HepG2 (cell line): ENCODE measurements around the gene SNN. TPM values are rescaled to one million over a fixed set of nuclear protein-coding genes. Genes with fewer than 3 reads are reported as not detected.

ENCODE experiments used
- ATF6 ChIP-seq: sonication (generic); formaldehyde crosslinking; conservative IDR thresholded peaks from 2 replicates; pipeline ENCODE4 v1.4.0; 2020; ENCODE audit warnings: missing genetic modification reagents
- HNF1A ChIP-seq, 2 experiments: sonication (generic) in 1 of 2; formaldehyde crosslinking in 1 of 2; IDR thresholded peaks; 2 replicates each; pipeline versions ENCODE4 v1.4.0 to v1.6.1; 2016 to 2020; ENCODE audit warnings: borderline replicate concordance in 1 of 2, low read depth in 1 of 2, mild to moderate bottlenecking in 1 of 2, missing genetic modification reagents in 1 of 2
- ISX ChIP-seq: sonication (generic); formaldehyde crosslinking; conservative IDR thresholded peaks from 2 replicates; pipeline ENCODE4 v1.5.0; 2020; ENCODE audit warnings: missing genetic modification reagents
- MED1 ChIP-seq: sonication (generic); formaldehyde crosslinking; IDR thresholded peaks from 2 replicates; pipeline ENCODE4 v1.4.0; 2020; ENCODE audit warnings: missing genetic modification reagents
- MXD3 ChIP-seq: IDR thresholded peaks from 2 replicates; pipeline ENCODE4 v1.6.1; 2016; ENCODE audit warnings: mild to moderate bottlenecking, missing biosample characterization, missing genetic modification reagents
- NFE2L2 ChIP-seq: fragments of 150-350 bp; IDR thresholded peaks from 2 replicates; pipeline ENCODE4 v1.6.1; 2014; ENCODE audit warnings: low read length
- NR3C1 ChIP-seq: sonication (generic); formaldehyde crosslinking; IDR thresholded peaks from 2 replicates; pipeline ENCODE4 v1.4.0; 2020; ENCODE audit warnings: missing genetic modification reagents
- PRDM4 ChIP-seq: sonication (generic); formaldehyde crosslinking; IDR thresholded peaks from 2 replicates; pipeline ENCODE4 v1.9.0; 2021; ENCODE audit warnings: missing genetic modification reagents, borderline replicate concordance
- STAT6 ChIP-seq: sonication (generic); formaldehyde crosslinking; IDR thresholded peaks from 2 replicates; pipeline ENCODE4 v1.4.0; 2020; ENCODE audit warnings: missing genetic modification reagents, mild to moderate bottlenecking, borderline replicate concordance
- TRIM24 ChIP-seq: sonication (generic); formaldehyde crosslinking; IDR thresholded peaks from 2 replicates; pipeline ENCODE4 v1.8.0; 2022; ENCODE audit warnings: mild to moderate bottlenecking, missing genetic modification reagents
- ZFP36L1 ChIP-seq: sonication (generic); formaldehyde crosslinking; IDR thresholded peaks from 2 replicates; pipeline ENCODE4 v1.8.0; 2022; ENCODE audit warnings: mild to moderate bottlenecking, missing genetic modification reagents, moderate library complexity
- ZFP91 ChIP-seq: sonication (generic); formaldehyde crosslinking; IDR thresholded peaks from 2 replicates; pipeline ENCODE4 v1.9.0; 2022; ENCODE audit warnings: missing genetic modification reagents, mild to moderate bottlenecking, borderline replicate concordance
- ZNF550 ChIP-seq: sonication (generic); formaldehyde crosslinking; IDR thresholded peaks from 2 replicates; pipeline ENCODE4 v1.4.0; 2020; ENCODE audit warnings: mild to moderate bottlenecking, missing genetic modification reagents, borderline replicate concordance
- ZNF780A ChIP-seq: sonication (generic); formaldehyde crosslinking; IDR thresholded peaks from 2 replicates; pipeline ENCODE4 v1.8.0; 2022; ENCODE audit warnings: mild to moderate bottlenecking, missing genetic modification reagents, moderate library complexity
- polyA plus RNA-seq, 8 experiments: library from polyadenylated mRNA; depleted of rRNA in 3 of 8; stranded (reverse) in 7 of 8; unstranded in 1 of 8; fragments of >200 nt; fragmentation: Illumina TruSeq in 4 of 8; extraction: Trizol in 4 of 8; gene quantifications; 2 replicates each; pipeline versions ENCODE4 v1.2.1 to v1.2.3, GENCODE V29; 2011 to 2016; ENCODE audit warnings: low read depth in 4 of 8, missing spikeins in 1 of 8, mixed read lengths in 1 of 8; ENCODE audit not compliant: insufficient read depth in 1 of 8
- total RNA-seq, 5 experiments: library from RNA; depleted of rRNA; stranded (reverse); fragments of >200 nt; fragmentation: Illumina TruSeq; extraction: Trizol; gene quantifications; 2 replicates each; pipeline ENCODE4 v1.2.3, GENCODE V29; 2016; ENCODE audit warnings: low read depth in 1 of 5

SNN gene
- total and polyA plus RNA-seq, 2 of the 13 experiments (the other 11 are each of a cell fraction or from before 2014, with no cell fraction given) = 5.2 to 8.4 TPM

GRCh38 chr16:11632455-11632939, 35.8 kb upstream of the SNN start (continued):
- TF ChIP-seq HNF1A (IDR thresholded peaks at IDR 0.05; ENCODE audit: low read depth) = no peak
- TF ChIP-seq HNF1A (CRISPR knock-in tag; IDR thresholded peaks at IDR 0.05; ENCODE audit: borderline replicate concordance) = no peak
- TF ChIP-seq ISX (CRISPR knock-in tag) = no peak
- no peak for TF ChIP-seq ZNF550 (CRISPR knock-in tag)
- TF ChIP-seq ATF6 (CRISPR knock-in tag) = no peak
- TF ChIP-seq PRDM4 (CRISPR knock-in tag) = no peak
- no peak; the same call in 1 of the 2 replicates for TF ChIP-seq MED1
- peak; percentile 39; the same call in 1 of the 2 replicates for TF ChIP-seq ZFP91 (CRISPR knock-in tag)
- TF ChIP-seq NFE2L2 = no peak
- TF ChIP-seq ZNF780A (CRISPR knock-in tag) = no peak
- no peak for TF ChIP-seq TRIM24 (CRISPR knock-in tag)
- no peak; the same call in 1 of the 2 replicates for TF ChIP-seq MXD3
- no peak for TF ChIP-seq STAT6 (CRISPR knock-in tag)
- TF ChIP-seq ZFP36L1 (CRISPR knock-in tag) = no peak
- no peak for TF ChIP-seq NR3C1 (CRISPR knock-in tag)
